MM.1S (cell line): ENCODE results near the gene TRIM29.

Source experiments
- CTCF ChIP-seq: fragments of 300-600 bp; sonication (generic); IDR thresholded peaks from 2 replicates; pipeline ENCODE4 v1.5.1; 2016; ENCODE audit warnings: antibody characterized with exemption, low read length, mixed read lengths
- EZH2phosphoT487 ChIP-seq: fragments of 300-600 bp; sonication (generic); IDR thresholded peaks from 2 replicates; pipeline ENCODE4 v1.6.1; 2018; ENCODE audit warnings: antibody characterized with exemption, low read length

GRCh38 chr11:120102050-120102863, 35.7 kb downstream of the TRIM29 start:
- no peak for TF ChIP-seq CTCF
- no peak for TF ChIP-seq EZH2phosphoT487
